Smooth muscle cell of the brain vasculature (primary cell): ENCODE results near the gene XRCC4.
A peak's percentile ranks its signal among the peaks of the same experiment; 100 is the strongest.
"Not testable (repeated sequence)": the region's sequence is repeated elsewhere in the genome, so short reads cannot be mapped to it uniquely, and the experiment has no call there.

ENCODE experiments used
- DNase-seq: peaks from one replicate; pipeline ENCODE4 v3.0.0-alpha.2; 2012; ENCODE audit warnings: low read depth, low spot score

The XRCC4 gene

DNA sequence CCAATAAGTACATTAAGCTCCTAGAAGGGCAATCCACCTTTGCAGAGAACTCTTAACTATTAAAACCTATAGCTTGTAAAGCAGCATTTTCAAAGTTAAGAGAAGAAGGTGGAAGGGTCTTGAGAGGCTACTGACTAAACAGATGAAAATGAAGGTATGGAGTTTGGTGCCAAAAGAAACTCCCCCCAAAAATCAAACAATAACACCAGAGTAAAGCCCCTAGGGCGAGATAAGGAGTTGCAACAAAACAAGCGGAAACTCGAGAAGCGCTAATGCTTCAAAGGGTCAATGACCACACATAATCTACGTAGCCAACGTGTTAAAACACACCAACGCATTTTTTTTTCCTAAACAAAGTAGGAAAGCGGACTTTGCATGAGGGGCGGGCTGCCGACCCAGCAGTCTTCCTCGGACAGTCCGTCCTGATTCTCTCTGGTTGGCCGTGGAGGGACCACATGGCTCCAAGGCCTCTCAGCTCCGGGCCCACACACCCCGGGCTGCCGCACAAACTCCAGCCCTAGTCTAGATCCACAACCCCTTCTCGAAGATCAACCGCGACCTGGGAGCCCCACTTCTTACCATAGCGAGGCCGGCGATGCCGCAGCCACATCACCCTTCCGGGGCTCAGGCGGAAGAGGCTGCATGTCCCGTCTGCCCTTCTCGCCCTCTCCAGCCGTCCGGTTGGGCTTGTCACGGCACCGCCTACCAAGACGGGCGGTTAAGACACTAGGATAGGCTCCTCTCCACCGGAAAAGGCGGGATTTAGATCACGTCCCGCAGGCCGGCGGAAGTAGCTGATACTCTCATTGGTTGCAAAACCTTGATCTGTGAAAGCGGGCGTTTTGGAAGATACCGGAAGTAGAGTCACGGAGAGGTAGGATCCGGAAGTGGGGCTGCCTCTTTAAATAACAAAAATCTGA lies at the start of gene XRCC4, which contains the start of gene TMEM167A:
XRCC4 (plus strand) TSS at position 806 of the 920 bp plus-strand sequence. CDS start 27,373 bp downstream, outside the sequence.
TMEM167A (minus strand) TSS at position 653 of the 920 bp plus-strand sequence; CDS start at position 582, 71 bp downstream.
- DNase-seq: peak; percentile 96

DNA sequence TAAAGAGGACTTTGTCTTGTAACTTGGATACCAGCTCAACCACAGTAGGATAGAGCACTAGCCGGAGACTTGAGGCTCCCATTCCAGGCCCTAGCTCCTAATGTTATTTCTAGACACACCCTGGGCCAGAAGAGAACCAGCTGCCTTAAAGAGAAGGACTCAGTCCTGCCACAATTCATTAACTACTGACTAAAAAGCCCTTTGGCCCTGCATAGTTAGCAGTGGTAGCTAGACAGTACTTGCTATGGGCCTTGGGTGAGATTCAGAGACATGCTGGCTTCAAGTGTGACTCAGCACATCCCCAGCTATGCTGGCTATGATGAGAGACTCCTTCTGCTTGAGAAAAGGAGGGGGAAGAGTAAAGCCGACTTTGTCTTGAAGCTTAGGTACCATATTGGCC lies 47.4 kb upstream of the XRCC4 start:
- DNase-seq: no peak

DNA sequence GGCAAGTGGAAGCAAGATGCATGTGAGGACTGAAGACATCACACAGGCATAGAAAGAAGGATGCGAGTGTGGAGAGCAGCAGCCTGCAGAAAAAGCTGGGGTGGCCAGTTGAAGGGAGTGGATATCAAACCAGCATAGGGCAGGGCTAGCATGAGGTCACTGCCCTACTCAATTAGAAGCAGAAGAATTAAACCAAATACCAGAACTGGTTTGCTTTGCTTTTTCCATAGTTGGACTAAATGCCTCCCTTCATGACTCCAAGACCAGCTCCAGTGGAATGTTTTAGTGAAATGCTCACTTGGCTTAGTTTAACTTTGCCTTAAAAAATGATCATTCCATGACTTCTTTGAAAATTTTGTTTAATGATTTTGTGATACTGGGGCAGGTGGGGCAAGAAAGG lies 46.0 kb upstream of the XRCC4 start:
- DNase-seq: no peak

DNA sequence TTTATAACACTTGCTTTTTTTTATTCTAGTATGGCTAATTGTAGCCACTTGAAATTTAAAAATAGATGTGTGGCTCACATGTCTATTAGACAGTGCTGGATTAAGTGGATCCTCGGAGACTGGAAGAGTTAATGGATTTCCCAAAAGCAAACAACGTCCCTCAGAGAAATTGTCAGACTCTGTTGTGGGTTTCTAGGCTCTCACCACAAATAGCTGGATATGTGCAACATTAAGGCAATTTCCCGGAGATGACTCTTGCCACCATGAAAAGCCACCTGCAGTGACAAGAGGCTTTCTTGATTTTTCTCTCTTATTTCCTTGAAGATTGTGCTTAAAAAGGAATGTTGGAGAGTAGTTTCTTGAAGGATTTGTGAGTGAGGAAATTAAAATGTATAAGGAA lies 43.3 kb upstream of the XRCC4 start:
- DNase-seq: no peak

DNA sequence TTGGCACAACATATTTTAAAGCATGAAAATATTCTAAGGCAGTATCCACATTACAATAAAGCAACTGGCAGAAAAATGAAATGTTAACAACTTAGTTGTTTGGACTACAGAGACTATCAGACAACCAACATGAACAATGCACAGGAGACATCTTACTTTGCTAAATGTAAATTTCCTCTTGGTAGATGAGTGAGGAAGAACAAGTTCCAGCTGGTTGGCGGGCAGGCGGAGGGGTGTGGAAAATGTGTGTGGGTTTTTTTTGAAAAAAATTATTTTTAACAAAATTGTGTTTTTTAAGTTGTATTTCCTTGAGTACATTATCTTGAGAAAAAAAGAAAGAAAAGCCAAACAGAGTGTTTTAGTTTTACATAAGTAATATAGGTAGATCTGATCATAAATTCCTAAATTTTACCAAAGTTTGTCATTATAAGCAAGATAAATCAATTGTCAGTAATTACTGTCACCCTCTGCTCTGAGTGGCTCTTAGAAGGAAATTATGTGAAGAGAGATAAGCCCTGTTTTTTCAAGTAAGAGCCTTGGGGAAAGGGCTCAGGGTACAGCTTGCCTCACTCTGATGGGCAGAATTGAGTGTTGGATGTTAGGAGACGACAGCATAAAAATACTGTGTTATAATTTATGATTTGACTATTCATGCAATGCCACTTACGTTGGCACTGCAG lies 42.7 kb upstream of the XRCC4 start:
- no peak for DNase-seq

DNA sequence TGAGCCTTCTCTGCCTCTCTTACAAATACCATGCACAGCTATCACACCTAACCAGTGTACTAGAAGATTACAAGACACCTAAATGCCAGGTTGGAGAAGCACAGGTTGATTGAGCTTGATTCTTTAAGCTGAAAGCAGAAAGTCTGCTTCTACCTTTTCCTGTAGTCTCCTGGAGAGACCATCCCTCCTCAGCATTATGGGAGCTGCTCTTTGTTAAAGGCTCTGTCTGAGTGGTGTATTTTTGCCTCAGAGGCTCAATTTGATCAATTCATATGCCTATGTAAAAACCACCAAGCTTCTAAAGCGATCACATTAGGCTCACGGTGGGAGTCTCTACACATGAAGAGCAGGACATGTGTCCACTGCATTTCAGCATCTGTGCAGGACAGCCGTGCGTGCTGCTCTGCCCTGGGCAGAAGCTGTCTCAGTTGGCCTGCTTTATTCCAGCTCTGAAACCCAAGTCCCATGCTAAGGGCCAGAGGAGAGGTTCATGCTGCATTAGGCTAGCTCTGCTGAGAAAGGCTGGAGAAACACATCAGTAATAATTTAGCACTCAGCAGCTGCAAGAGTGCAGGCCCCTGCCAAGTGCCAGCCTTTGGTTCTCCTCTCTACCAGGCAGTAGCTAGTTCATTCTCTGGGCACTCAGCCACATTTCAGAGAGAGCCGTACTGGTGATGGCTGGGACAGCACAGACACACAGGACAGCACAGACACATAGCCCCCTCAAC lies 41.8 kb upstream of the XRCC4 start:
- no peak for DNase-seq

DNA sequence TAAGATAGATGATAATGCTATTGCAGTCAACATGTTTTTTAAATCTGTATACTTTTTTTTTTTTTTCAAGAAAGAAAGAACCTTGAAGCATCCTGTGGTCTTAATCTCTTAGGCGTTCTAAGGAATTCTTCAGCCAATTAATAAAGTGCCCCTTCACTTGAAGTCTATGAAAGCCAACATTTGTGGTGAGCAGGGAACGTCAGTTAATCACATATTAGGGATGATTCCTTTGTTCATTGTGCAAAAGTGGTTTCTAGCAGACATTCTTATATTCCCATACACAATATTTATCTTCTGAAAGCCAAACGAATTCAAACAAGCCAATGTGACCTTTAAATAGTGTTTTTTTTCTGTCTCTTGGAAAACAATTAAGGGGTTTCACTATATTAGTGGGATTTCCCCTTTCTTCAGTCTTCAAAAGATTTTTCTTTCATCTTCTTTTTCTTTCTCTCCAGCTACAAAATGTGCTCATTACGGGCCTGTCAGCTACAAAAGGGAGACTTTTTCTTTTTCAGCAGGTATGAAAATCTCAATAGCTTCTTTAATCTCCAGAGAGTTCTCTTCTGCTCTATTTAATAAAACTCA lies 40.3 kb upstream of the XRCC4 start:
- DNase-seq: no peak

DNA sequence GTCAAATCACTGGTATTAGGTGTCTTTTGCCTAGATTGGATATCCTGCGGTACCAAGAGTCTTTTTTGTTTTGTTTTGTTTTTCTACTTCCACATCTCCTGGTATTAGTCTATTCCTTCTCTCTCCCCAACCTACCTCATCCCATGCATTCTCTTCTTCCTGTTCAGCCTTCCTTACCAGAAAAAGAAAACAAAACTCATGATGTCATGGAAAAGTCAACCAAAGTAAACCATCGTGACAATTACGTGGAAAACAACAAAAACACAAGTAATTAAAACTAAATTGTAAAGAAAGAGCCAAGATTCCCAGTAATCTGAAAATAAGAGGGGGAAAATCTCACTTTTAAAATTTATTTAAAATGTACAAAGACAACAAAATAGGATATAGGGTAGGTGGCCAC lies 38.4 kb upstream of the XRCC4 start:
- DNase-seq: no peak

DNA sequence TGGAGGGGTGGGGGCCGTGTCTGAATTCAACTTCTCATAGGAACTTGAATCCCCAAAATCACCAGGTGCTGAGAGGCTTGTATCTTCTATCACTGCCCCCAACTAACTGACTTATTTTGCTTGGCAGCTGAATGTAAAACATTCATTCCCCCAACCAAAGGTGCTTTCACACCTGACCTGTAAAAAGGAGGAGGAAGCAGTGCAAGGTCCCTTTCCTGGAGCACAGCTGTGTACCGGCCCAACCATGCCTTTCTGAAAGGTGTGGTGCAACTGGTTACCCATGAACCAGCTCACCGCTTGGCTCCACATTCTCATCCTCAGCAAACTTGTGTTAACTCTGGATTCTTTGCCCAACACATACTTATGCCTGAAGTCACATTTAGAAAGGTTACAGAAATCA lies 34.8 kb upstream of the XRCC4 start:
- no peak for DNase-seq

DNA sequence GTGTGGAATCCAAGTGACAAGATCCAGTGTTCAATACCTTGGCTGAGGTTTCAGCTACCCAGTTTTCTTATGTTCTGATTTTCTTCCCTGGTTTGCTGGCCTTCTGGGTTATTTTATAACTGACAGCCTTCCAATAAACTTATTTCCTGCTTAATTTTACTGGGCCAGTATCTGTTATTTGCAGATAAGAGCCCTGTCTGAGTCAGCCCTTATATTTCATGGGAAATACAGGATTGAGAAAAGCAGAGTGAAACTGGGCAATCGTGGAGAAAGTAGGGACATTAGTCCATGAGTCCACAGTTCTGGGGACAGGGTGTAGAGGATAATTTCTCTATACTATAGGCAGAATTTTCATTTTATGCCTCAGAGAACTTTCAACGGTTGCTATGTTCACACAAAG lies 32.4 kb upstream of the XRCC4 start:
- DNase-seq: no peak

DNA sequence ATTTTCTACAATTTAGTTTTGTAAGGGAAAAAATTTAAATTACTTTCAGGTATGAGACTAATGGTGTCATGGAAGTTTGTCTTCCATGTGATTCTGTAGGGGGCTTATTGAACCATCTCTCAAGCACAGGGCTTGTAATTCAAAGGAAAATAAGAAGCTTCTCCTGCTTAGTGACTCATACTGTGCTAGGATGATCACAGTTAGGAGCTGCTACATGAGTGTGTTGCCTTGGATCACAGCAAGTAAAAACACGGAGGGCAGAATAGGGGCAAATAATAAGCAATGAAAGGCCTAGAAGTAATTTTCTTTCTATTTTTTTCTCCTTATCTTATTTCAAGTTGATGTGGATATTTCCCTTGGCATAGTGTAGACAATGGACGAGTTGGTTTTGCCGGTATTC lies 29.1 kb upstream of the XRCC4 start:
- no peak for DNase-seq

DNA sequence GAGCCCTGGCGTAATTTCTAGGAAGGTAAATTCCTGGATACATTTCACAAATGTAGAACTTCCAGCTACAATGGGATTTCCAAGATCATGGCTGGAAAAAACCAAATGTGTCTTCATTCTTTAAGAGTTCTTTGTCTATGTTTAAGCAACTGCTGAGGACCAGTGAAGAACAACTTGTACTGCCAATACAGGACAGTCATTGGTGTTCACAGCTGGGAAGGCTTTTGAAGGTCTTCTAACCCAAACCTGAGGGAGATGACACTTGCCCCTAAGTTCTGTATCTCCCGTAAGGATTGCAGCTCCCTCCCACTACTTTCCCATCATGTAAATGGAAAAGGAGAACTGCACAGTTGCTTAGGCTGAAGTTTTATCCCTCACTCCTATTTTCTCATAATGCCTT lies 28.5 kb upstream of the XRCC4 start:
- DNase-seq: no peak

DNA sequence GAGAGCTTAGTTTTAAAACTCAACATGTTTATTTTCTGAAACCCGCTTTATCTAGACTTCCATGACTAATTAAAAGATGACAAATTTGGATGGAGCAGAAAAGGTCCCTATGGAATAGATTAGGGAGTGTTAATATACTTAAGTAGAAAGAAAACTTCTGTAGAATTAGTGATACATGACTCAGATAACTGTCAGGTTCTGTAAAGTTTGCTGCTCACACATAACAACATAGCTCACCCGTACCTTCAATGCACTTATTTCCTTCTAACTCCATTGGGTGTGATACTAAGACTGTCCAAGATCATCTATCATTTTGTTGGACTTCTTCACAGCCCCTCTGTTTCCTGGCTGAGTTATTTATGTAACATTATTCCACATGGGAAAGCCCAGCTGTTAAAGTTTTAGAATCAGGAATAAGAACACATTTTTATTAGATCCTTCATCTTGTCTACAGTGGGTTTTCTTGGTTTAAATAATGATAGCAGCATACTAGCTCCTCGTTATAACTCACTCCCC lies 27.9 kb upstream of the XRCC4 start:
- no peak for DNase-seq

DNA sequence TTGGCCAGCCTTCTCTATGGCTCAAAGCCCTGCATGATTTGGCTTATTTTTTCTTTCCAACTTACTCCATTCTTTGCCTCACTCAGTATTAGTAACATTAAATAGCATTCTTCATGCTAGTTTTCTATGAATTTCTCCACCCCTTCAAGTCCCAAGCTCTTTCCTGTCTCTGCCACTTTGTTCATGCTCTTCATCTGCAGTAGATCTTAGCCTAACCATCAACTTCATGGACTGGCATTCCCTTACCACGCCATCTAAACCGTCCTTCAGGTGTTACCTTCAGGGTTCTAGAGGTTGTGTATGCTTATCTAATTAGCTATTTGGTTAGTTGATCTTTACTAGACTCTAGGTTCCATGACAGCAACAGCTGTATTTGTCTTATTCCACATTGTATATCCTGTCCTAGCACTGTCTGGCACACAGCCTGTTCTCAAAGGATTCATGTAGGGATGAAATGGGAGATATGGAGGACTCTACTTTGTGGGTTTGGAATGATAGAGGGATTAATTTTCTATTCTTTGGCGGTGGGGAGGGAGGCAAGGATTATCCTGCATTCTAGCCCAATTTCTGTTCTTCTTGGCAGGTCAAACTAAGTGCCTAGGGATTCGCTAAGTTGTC lies 26.5 kb upstream of the XRCC4 start:
- no peak for DNase-seq

DNA sequence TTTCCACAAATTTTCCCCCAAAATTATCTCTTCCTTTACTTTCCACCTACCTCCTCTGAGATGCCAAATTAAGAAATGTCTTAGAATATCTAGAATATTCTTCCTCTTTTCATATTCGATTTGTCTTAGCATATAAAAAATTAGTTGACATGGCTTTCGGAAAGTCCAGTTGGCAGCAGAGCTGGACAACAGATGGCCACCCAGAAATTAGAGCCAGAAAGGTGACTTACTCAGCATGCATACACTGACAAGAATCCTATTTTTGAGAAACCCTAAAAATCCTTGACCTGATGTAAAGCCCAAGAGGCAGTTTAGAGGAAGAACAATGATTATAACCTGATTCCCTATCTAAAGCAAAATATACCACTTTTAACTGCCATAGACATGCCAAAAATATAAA lies 22.2 kb upstream of the XRCC4 start:
- DNase-seq: no peak

DNA sequence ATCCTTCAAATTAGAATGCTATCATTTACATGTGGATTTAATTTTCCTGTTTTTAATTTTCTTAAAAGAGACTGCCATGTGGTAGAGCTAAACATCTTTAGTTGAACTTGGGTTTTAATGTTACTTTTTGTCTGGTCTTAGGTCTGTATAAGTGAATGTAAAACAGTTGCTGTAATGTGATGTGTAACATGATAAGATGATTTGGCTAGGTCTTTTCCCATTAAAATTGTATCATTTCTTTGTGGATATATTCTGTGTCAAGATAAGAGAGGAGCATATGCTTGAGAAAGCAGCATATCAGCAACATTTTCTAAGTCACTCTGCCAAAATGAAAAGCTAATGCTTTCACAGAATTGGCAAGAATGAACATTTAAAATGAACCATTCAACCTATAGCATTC lies 18.6 kb upstream of the XRCC4 start:
- no peak for DNase-seq

DNA sequence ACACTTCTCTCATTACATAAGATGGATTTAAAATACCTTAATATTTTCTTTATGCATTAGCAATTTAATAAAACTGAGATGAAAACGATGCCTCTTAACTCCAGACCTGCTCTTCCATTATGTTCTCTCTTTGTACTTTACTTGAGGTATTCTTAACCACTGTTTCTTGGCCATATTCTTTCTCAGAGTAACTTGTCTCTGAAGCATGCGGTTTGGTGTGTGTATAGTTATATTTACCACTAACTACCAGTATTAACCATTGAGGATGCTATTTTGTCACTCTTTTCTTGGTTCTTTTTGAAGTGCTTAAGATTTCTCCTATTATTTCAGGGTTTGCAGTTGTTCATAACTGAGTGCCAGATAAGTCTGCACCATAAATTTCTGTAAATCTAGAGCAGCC lies 18.0 kb upstream of the XRCC4 start:
- no peak for DNase-seq

DNA sequence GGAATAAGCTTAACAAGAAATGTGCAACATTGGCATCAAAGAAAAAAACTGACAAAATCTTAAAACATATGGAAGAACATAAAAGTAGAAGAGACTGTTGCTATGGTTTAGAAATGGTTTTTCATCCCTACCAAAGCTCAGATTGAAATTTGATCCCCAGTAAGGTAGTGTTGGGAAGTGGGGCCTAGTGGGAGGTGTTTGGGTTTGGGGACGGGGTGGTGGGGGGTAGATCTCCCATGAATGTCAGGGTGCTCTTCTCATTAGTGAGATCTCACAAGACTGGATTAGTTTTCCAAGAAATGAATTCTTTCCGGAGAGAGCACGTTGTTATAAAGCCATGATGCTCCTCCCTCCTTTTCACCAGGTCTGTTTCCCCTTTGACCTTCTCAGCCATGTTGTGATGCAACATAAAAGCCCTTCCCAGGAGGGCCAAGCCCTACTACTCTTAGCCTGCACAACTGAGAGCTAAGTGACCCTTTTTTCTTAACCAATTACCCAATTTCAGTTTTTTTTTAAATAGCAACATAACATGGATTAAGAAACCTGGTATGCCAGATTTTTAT lies 10.7 kb upstream of the XRCC4 start:
- no peak for DNase-seq

DNA sequence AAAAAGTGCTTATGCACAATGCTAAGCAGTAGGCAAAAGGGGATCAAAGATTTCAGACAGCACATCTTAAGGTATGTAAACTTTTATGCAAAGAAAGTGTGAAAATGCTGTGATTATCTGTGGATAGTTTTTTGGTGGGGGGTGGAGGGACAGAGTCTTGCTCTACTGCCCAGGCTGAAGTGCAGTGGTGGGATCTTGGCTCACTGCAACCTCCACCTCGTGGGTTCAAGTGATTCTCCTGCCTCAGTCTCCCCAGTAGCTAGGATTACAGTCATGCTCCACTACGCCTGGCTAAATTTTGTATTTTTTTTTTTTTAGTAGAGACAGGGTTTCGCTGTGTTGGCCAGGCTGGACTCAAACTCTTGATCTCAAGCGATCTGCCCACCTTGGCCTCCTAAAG lies 10.0 kb upstream of the XRCC4 start:
- DNase-seq: not testable (repeated sequence)

DNA sequence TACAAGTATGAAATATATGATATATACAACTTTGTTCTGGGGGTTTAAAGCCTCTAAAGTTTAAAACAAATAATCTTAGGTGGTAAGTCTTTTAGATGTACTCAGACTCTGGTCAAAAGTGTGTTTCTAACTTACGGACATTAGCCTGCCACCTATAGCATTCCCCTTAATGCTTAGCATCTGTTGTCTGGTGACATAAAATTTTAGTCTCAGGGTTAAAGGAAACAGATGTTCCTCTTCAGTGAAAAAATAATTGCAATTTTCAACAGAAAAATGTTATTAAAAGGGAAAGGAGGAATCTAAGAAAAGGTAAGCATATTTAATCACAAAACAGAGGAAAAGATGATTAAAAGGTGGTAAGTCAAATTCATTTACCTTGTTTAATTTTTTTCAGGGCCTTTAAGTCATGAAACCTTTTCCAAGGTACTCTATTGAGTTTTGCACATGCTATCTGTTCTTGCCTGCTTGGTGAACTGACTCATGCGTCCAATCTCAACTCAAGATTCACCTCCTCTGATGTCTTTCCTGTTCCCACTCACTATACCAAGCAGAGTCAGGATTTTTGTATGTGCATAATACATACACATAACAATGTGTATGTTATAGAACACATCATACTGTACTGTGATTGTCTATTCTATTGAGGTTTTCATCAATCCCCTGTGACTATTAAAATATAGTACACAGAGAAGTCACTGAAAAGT lies 8.1 kb upstream of the XRCC4 start:
- DNase-seq: no peak
